ENCODE measurements around the gene ODAD4.

The ODAD4 gene, protein sequence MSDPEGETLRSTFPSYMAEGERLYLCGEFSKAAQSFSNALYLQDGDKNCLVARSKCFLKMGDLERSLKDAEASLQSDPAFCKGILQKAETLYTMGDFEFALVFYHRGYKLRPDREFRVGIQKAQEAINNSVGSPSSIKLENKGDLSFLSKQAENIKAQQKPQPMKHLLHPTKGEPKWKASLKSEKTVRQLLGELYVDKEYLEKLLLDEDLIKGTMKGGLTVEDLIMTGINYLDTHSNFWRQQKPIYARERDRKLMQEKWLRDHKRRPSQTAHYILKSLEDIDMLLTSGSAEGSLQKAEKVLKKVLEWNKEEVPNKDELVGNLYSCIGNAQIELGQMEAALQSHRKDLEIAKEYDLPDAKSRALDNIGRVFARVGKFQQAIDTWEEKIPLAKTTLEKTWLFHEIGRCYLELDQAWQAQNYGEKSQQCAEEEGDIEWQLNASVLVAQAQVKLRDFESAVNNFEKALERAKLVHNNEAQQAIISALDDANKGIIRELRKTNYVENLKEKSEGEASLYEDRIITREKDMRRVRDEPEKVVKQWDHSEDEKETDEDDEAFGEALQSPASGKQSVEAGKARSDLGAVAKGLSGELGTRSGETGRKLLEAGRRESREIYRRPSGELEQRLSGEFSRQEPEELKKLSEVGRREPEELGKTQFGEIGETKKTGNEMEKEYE

DNA sequence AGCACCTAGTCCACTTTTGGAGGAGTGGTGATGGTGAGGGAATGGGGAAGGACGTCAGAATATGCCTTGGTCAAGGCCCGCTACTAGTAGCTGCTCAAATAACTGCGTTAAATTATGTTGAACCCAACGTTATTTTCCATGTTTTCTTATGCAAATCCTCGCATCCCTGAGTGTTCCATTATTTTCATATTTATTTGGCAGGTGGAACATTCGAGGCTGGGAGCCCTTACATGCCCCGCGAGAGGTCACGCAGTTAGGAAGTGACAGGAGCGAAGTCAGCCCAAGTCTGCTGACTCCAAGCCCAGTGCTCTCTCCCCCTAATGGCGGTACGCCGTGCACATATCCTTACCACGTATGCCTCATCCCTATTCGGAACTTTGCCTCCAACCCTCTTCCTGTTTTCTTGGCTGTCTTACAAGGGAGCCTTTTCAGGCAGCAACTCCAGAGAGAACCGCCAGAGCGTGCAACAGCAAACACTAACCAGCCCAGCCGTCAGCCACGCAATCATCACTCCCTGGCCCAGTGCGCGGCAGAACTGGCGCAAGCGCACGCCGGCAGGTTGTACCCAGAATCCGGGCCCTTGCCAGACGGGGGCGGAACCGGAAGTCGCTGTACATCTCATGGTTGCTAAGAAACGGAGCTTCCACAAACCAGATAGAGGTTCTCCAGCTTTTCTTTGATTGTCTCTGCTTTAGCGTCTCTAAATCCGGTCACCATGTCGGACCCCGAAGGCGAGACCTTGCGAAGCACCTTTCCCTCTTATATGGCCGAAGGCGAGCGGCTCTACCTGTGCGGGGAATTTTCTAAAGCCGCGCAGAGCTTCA, at the start of gene ODAD4:
ODAD4 (plus strand) TSS at position 609 of the 824 bp plus-strand sequence; CDS start at position 716, 107 bp downstream.
- peak; percentile 93 for DNase-seq

DNA sequence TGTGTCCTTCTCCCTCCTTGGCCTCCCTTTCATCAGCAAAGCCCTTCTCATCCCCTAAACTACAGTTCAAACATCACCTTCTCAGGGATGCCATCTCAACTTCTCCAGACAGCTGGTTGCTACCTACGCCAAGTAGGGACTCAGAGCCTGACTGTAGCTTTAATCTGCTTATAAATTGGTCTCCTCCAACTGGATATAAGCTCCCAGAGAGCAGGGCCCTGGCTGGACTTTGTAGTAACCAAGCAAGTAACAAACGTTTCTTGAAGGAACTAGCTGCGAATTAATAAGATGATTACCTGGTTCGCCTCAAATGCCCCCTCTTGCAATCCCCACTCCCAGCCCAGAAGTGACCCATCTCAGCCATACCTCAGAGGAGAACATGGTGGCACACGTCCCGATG, 47.7 kb upstream of the ODAD4 start:
- DNase-seq, result no peak

DNA sequence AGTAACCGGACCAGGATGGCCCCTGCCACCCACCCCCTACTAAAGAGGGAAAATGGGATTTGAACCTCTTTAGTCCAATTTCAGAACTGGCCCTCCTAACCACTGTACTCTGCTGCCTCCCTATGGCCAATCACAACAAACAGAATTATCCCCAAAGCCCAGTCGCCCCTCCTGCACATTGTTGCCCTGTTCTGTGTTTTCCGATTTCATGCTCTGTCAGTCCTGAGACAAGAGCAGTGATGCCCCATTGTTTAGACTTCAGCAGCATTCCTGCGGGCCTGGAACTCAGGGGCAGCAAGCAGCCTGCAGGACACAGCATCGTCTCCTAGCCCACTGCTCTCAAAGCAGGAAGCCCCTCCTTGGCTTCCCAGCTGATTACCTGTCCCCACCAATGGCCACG, 44.7 kb upstream of the ODAD4 start:
- DNase-seq, result no peak

DNA sequence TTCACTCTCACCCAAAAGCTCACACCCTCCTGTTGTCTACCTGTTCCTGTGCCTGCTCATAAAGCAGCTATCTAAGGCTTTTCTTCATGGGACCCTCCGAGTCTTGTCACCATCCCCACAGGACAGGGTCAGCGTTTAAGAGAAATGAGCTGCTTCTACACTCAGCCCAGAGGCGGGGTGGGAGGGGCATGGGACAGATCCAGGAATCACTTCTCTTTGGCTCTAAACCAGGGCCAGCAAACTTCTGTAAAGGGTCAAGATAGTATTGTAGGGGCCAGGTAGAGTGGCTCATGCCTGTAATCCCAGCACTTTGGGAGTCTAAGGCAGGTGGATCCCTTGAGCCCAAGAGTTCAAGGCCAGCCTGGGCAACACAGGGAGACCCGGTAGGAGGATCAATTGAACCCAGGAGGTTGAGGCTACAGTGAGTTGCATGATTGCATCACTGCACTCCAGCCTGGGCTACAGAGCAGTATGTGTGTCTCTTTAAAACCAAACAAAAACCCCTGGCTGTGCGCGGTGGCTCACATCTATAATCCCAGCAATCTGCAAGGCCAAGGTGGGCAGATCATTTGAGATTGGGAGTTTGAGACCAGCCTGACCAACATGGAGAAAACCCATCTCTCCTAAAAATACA, 42.0 kb upstream of the ODAD4 start:
- DNase-seq, result no peak

DNA sequence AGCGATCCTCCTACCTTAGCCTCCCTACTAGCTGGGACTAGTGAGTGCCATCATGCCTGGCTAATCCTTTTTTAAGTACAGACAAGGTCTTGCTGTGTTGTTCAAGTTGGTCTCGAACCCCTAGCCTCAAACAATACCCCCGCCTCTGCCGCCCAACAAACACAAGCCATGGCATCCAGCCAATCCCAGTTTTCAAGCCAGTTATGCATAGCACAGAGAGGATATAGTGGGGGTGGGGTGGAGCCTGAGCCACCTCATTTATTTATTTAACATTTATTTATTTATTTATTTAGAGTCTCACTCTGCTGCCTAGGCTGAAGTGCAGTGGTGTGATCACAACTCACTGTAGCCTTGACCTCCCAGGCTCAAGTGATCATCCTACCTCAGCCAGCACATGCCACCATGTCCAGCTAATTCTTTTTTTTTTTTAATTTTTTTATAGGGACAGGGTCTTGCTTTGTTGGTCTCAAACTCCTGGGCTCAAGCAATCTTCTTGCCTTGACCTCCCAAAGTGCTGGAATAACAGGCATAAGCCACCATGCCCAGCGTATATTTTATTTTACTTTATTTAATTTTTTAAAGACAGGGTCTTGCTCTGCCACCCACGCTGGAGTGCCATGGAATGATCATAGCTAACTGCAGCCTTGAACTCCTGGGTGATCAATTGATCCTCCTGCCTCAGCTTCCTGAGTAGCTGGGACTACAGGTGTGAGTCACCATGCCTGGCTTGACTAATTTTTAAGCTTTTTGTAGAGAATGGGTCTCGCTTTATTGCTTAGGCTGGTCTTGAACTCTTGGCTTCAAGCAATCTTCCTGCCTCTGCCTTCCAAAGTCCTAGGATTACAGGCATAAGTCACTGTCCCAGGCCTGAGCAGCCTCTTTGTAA, 39.0 kb upstream of the ODAD4 start:
- no peak for DNase-seq

DNA sequence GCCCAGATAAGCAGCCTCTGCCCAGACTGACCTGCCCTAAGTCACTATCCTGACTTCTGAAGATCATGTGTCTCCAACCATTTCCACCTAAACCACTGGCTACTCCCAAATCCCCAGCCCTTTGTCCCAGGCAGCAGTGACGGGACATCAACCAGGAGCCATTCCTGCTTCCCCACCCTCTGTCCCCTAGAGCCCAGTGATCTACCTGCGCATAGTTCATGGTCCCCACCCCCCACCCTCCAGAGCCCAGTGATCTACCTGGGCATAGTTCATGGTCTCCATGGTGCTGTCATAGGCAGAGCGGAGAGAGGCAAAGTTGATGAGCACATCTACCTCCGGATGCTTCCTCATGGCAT, 38.4 kb upstream of the ODAD4 start:
- DNase-seq, result no peak

DNA sequence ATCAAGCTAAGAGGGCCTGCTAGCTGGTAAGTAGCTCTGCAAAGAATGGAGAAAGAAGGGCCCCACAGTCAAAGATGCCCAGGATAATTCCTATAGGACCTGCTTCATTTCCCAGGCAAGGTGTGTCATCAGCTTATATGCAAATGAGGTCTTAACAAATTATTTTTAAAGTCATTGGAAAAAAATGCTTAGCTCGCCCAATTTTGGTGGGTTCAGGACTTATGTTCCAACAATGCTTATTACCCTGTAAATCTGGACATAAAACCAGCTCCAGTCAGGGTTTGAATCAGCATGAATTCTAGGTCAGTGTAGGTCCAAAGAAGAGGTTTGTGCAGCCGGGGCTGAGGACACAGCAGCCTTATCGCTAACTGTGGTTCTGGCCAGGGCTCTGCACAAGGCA, 37.0 kb upstream of the ODAD4 start:
- DNase-seq, result no peak

DNA sequence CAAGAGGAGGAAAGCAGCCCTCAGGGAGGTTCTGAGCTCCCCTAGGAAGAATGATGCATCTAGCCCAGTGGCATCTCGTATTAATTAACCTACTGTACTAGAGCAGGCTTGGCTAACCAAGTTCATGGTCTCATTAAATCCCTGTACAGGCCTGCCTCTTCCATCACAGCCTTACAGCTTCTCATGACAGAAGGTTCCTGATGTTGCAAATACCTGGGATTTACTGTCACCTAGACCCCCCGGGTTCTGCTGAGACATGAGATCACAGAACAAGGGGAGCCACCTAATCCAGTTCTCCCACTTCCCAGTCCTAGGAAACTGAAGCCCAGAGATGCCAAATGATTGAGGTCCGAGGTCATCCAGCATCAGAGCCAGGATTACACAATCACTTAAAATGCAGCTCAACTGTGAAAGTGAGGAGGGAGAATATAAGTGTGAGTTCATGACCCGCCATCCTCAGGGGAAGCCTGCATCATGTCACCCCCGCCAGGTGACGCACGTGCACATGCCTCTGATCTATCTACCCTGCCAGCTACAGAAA, 35.6 kb upstream of the ODAD4 start:
- no peak for DNase-seq

DNA sequence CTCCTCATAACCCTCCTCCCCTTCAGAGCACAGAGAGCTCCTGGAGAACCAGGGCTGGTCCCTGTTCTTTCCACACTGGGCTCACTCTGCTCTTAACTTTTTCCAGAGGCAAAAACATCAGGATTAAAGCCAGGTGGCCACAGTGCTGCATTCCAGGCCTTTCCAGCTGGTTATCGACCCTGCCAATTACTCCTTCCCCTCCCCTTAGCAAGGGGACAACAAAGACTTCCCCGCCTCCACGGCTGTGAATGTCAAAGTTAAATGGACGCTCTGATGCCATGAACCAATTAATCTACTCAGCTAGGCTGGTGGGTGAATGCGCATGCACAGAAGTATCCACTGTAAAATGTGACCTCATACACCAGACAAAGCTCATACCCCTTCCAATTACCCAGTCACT, 34.8 kb upstream of the ODAD4 start:
- no peak for DNase-seq

DNA sequence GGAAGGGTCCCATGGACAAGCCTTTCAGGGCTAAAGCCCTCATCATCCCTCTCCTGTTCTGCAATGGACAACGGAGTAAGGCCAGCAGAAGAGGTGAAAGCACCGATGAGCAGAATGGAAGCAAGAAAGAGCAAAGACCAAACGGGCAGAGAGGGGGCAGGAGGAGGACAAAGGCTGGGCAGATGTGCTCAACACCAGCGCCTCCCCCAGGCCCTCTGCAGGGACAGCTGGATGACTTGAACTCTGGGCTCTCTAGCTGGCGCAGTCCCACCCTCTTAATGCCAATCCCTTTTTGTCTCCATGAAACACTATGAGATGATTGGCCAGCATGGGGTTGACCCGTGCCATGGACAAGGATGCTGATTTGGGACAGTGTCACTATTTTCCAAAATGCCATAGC, 33.7 kb upstream of the ODAD4 start:
- DNase-seq, result no peak

DNA sequence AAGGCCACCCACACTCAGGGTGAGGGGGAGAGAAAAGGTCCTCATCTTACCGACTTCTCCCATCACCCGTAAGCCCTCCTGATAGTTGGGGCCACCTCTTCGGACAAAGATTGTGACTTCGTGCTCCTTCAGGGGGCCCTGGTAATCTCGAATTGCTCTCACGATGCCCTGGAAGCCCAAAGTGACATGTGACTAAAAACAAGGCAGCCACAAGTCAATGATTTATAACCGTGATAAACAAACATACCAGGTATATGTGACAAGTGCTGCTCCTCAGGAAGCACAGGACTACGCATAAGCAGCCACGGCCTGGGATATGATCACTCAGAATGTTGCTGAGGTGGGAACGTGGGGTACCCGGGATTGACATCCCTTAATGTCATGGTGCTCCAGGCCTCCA, 28.8 kb upstream of the ODAD4 start:
- no peak for DNase-seq

DNA sequence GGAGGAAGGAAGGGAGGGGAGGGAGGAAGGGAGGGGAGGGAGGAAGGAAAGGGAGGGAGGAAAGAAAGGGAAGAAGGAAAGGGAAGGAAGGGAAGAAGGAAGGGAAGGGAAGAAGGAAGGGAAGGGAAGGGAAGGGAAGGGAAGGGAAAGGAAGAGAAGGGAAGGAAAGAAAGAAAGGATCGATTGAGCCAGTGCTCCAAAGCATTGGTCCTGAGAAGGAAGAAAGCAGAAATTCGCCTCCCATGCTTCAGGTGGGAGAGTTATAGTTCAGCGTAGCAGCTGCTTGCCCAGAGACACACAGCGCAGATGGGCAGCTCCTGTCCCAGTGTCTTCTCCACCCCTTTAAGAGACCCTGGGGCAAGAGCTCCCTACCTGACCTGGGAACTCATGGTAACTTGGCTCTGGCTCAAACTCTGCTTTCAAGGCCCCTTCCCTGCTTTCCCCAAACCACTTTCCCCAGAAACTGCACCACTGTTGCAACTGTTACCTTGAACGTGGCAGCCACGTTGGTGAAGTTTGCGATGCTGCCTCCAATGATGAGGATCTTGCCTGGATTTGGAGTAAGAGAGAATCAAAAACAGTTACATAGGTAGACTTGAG, 26.1 kb upstream of the ODAD4 start:
- DNase-seq, result no peak

DNA sequence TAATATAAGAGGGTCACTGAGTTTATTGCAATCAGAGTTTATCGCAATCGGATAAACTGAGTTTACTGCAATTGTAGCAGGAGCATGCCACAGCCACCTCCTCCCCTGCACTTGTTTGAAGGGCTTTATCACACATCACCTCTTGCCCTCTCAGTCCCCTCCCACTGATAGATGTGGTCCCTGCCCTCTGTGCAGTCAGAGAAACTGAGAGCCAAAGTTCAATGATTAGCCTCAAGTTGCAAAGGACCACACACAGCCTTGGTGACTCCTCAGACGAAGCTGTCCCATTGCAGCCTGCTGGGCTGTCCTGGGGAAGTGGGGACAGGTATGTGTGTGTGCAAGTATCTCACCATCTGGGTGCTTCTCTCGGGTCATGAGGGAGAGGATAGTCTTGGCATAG, 25.2 kb upstream of the ODAD4 start:
- no peak for DNase-seq

DNA sequence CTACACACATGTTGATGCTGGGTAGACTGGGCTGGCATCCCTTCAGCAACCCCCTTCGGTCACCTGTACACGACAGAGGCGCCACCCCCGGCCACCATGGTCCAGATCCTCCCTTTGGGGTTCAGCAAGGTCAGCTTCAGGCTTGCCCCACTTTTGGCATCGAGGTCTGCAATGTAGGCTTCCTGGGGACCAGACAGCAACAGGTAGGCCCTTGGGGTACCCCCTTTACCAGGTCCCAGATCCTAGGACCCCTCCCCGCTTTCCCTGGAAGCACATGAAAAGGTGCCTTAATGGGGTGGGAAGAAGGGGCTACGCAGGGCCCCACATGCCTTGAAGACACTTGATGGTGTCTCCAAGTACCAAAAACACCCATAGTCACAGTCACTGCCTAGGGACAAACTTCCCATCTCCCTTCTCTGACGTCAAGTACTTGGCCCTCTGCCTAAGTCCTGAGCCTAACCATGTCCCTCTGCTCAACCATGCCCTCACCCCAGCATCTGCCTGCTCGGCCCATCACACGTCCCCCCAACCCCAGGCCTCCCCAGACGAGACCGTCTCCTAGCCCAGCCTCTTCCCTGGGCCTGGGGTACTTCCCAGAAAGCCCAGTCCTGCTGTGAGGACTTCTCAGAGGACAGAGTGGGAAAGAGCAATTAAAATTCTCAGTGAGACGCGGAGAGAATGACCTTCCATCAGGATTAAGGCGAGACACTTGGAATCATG, 23.8 kb upstream of the ODAD4 start:
- no peak for DNase-seq

DNA sequence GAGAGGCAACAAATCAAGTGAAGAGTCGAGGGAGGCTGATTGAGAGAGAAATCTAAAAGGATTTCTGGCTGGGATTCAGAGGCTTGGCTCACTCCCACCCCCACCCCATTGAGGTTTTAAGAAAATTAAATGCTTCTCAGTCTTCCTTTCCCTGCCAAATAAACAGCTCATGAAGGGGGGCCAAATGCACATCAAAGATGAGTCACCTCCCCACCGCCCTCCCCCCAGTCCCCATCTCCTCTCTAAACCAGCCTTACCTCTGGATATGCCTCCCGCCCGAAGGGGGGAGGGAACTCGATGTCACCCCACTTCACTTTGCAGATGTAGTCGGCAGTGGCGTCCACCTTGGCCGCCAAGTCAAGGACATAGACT, 23.2 kb upstream of the ODAD4 start:
- DNase-seq, result no peak

DNA sequence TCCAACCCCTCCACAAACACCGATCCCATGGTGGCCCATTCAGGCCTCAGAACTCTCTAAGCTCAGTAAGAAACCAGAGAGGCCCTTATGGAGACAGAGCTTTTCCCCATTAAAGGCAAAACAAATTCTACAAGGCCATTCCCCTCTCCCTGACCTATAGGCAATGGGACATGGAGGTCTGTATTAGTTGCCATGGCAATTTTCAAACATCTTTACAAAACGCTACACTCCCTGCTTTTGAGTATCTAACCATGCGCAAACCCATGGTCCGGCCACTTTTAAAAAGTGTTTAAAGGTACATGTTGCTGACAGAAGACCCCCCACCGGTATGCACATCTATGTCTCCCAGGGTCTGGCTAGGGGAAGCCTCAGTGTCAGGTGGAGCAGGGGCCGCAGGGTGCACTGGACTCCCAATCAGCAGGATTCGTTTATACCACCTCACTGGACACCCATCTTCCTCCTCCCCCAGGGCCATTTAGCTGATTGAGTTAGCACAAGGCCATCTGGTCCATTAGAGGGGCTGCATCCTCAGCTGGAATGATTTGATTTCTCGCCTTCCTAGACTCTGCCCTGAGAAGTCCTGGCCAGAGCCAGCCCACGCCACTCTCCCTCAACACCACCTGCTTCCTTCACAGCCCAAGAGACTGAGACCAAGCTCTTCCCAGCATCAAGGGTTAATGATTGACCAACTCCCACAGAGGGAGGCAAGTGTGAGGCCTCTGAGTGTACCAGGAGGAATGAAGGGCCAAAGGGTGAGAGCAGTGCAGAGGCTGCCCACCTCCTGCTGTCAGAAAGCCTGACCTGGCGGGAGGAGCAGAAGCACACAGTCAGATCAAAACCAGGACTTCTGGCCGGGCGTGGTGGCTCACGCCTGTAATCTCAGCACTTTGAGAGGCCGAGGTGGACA, 22.5 kb upstream of the ODAD4 start:
- no peak for DNase-seq

DNA sequence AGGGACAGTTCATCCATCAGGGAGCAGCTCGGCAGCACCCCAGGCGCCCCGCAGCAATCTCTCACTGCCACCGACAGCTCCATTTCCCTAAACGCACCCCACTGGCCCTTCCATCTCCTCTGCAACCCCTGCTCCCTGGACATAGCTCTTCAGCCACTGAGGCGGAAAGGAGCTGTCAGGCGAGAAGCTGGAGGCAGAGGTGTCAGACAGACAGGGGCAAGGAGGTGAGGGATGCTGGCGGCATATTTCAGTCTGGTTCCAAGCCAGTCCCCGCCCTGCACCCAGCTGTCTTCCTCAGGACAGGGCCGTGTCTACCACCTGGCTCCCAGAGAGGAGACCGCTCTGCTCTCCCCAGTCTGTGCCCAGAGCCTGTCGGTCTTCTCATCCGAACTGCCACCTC, 21.3 kb upstream of the ODAD4 start:
- DNase-seq, result no peak

DNA sequence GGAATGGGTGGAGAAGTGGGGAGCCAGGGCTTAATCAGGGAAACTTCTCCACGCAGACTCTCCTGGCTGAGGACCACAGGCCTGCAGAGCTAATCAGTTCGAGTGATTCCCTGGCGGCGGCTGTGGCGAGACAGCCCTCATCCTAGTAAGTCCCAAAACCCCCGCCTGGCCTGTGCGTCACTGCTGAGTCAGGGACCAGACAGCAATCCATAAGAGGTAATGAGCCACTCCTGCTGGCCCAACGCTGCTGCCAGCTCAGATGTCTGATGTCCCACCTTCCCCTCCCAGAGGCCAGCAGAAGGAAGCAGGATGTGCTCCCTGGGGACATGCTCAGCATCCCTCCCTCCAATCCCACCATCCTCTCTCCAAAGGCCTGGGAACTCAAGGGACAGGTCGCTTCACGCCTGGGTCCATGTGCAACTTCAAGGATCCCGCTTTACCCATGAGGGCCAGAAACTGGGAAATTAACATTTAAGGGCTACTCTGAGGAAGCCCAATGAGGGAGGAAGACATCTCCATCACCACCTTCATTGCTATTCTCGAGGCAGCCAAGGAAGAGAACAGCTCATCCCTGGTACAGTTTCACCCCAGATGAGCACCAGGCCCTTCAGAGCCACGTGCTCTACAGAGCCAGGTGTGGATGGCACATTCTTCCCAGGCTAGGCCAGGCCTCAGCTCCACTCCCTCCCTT, 19.6 kb upstream of the ODAD4 start:
- DNase-seq, result no peak

DNA sequence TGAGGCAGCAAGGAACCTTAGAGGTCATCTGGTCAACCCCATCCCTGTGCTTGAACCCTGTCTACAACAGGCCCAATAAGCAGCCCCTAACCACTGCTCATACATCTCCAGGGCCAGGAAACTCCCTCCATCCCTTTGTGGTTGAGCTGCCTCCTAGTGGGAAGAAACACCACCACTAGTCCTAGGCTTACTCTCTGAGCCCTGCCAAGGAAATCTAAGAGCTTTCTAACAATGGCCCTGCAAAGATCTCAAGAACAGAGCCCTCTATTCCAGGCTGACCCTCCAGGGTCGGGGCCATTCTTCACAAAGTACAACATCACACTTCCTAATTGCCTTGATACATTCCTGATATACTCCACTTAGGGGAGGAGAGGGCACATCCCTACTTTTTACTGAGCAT, 17.5 kb upstream of the ODAD4 start:
- no peak for DNase-seq

All from activated effector memory CD4-positive, alpha-beta T cell treated with Interleukin-2 at 50 U/mL for 16 hours (primary cell).